Osteocyte (in vitro differentiated cells): ENCODE measurements around the gene FBN3. TPM values are rescaled to one million over a fixed set of nuclear protein-coding genes. Genes with fewer than 3 reads are reported as not detected.

Experiments
- DNase-seq: peaks from one replicate; pipeline ENCODE4 v3.0.0; 2021; ENCODE audit warnings: mixed read lengths; ENCODE audit not compliant: unreplicated experiment; ENCODE audit errors: extremely low spot score
- H3K27ac Mint-ChIP-seq: one replicate; pipeline ENCODE4 v1.8.0; 2021; ENCODE audit warnings: mild to moderate bottlenecking, mixed read lengths; ENCODE audit not compliant: unreplicated experiment
- H3K27me3 Mint-ChIP-seq: one replicate; pipeline ENCODE4 v1.8.0; 2021; ENCODE audit warnings: mixed read lengths; ENCODE audit not compliant: unreplicated experiment
- H3K36me3 Mint-ChIP-seq: one replicate; pipeline ENCODE4 v1.8.0; 2021; ENCODE audit warnings: mixed read lengths; ENCODE audit not compliant: unreplicated experiment
- H3K4me1 Mint-ChIP-seq: one replicate; pipeline ENCODE4 v1.8.0; 2021; ENCODE audit warnings: mixed read lengths; ENCODE audit not compliant: unreplicated experiment
- H3K4me3 Mint-ChIP-seq: one replicate; pipeline ENCODE4 v1.8.0; 2021; ENCODE audit warnings: mild to moderate bottlenecking, moderate library complexity, mixed read lengths; ENCODE audit not compliant: unreplicated experiment
- H3K9me3 Mint-ChIP-seq: one replicate; pipeline ENCODE4 v1.8.0; 2021; ENCODE audit warnings: mixed read lengths; ENCODE audit not compliant: unreplicated experiment
- CTCF ChIP-seq: fragments of 200-600 bp; sonication (generic); IDR thresholded peaks from 2 replicates; pipeline ENCODE4 v1.5.0; 2021; ENCODE audit warnings: antibody characterized with exemption, mild to moderate bottlenecking, moderate library complexity
- total RNA-seq: library from RNA; stranded (reverse); gene quantifications from 2 replicates; pipeline ENCODE4 v1.2.1, GENCODE V29; 2021

The FBN3 gene
- total RNA-seq, 1 donor from 2014 or later: 0.19 TPM

- no peaks in the 10 kb centered on the region for H3K36me3 Mint-ChIP-seq
- DNase-seq: no peak
- H3K4me1 Mint-ChIP-seq: peaks cover 8% of the 10 kb centered on the region
- H3K4me3 Mint-ChIP-seq: no peak overlapping the region
- H3K9me3 Mint-ChIP-seq: no peaks in the 10 kb centered on the region
- no peak for TF ChIP-seq CTCF
- H3K27me3 Mint-ChIP-seq: no peaks in the 10 kb centered on the region
- no peak overlapping the region for H3K27ac Mint-ChIP-seq
These were observed 13.3 kb downstream of the FBN3 start for GRCh38 chr19:8135946-8136618.

GRCh38 chr19:8132858-8133458 is 16.4 kb downstream of the FBN3 start:
- TF ChIP-seq CTCF: no peak
- no peak for DNase-seq
- Mint-ChIP-seq H3K36me3 (no peaks in the 10 kb centered on the region), H3K4me1 (no peaks in the 10 kb centered on the region), H3K9me3 (no peaks in the 10 kb centered on the region), H3K27ac (no peak overlapping the region), H3K4me3 (no peak overlapping the region), H3K27me3 (no peaks in the 10 kb centered on the region)

- H3K27ac Mint-ChIP-seq: no peak overlapping the region
- no peaks in the 10 kb centered on the region for H3K36me3 Mint-ChIP-seq
- H3K27me3 Mint-ChIP-seq: no peaks in the 10 kb centered on the region
- TF ChIP-seq CTCF: no peak
- no peak overlapping the region for H3K4me3 Mint-ChIP-seq
- H3K4me1 Mint-ChIP-seq: no peaks in the 10 kb centered on the region
- no peak for DNase-seq
- H3K9me3 Mint-ChIP-seq: no peaks in the 10 kb centered on the region
These were observed 17.9 kb downstream of the FBN3 start for GRCh38 chr19:8131517-8131916.

GRCh38 chr19:8129061-8129618 is 20.3 kb downstream of the FBN3 start:
- Mint-ChIP-seq H3K9me3 (no peaks in the 10 kb centered on the region), H3K27ac (no peak overlapping the region), H3K36me3 (no peaks in the 10 kb centered on the region), H3K4me1 (no peaks in the 10 kb centered on the region), H3K4me3 (no peak overlapping the region), H3K27me3 (peaks cover 2% of the 10 kb centered on the region)
- no peak for TF ChIP-seq CTCF
- DNase-seq: no peak

GRCh38 chr19:8128551-8128950 is 20.8 kb downstream of the FBN3 start:
- H3K4me1 Mint-ChIP-seq: no peaks in the 10 kb centered on the region
- no peak for TF ChIP-seq CTCF
- no peak for DNase-seq
- no peak overlapping the region for H3K27ac Mint-ChIP-seq
- H3K4me3 Mint-ChIP-seq: no peak overlapping the region
- H3K9me3 Mint-ChIP-seq: no peaks in the 10 kb centered on the region
- no peaks in the 10 kb centered on the region for H3K36me3 Mint-ChIP-seq
- peaks cover 5% of the 10 kb centered on the region for H3K27me3 Mint-ChIP-seq
